Measurements from ENCODE around the gene ARPC4.

DNA sequence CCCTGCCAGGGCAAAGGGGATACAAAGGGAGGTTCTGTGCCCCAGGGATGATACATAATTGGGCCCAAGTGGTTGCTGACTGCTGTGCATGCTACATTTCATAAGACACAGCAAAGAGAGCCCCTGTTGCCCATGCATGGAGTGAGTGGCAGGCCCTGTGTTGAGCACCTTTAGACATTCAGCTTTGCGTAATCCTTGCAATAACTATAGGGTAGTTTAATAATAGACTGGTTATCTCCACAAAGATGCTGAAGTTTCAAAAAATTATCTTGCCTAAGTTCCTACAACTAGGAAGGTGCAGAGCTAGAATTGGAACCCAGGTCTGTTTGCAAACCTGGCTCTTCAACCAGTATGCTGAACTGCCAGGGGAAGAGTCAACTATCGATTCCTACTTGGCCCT lies 44.9 kb upstream of the ARPC4 start:
- TF ChIP-seq POLR2A (IDR thresholded peaks at IDR 0.05) (no peak), POLR2AphosphoS5 (IDR thresholded peaks at IDR 0.05) (no peak)
- TF ChIP-seq, protein P1, sequence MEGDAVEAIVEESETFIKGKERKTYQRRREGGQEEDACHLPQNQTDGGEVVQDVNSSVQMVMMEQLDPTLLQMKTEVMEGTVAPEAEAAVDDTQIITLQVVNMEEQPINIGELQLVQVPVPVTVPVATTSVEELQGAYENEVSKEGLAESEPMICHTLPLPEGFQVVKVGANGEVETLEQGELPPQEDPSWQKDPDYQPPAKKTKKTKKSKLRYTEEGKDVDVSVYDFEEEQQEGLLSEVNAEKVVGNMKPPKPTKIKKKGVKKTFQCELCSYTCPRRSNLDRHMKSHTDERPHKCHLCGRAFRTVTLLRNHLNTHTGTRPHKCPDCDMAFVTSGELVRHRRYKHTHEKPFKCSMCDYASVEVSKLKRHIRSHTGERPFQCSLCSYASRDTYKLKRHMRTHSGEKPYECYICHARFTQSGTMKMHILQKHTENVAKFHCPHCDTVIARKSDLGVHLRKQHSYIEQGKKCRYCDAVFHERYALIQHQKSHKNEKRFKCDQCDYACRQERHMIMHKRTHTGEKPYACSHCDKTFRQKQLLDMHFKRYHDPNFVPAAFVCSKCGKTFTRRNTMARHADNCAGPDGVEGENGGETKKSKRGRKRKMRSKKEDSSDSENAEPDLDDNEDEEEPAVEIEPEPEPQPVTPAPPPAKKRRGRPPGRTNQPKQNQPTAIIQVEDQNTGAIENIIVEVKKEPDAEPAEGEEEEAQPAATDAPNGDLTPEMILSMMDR (IDR thresholded peaks at IDR 0.05): no peak

Data from transverse colon (tissue), 4 donors.